Panc1 (cell line): ENCODE measurements around the gene DTNBP1. TPM values are rescaled to one million over a fixed set of nuclear protein-coding genes. Genes with fewer than 3 reads are reported as not detected.

ENCODE experiments used
- ATAC-seq: fragments of 200-7000 bp; cut with Tn5 transposase; 2 replicates; pipeline ENCODE4 v1.9.1; 2020; ENCODE audit warnings: mild to moderate bottlenecking, moderate library complexity
- BruUV-seq: library from RNA; stranded (reverse); fragments of 400-500 nt; replicated peaks from 2 replicates; lab custom pipeline; 2021; lab: Mats Ljungman, UMichigan
- CTCF ChIA-PET: fragments of 300-600 bp; sonication (Branson Sonifier 250); formaldehyde crosslinking; loops from one replicate; lab custom pipeline; 2022; ENCODE audit warnings: antibody characterized with exemption; lab: Charles Lee
- POLR2A ChIA-PET: fragments of 300-600 bp; sonication (Branson Sonifier 250); formaldehyde crosslinking; loops from one replicate; lab custom pipeline; 2022; ENCODE audit warnings: antibody characterized with exemption; lab: Charles Lee
- DNase-seq: peaks from one replicate; pipeline ENCODE4 v3.0.0-alpha.2; 2010; ENCODE audit warnings: low read depth, low spot score
- H3K27ac ChIP-seq: 2 replicates; pipeline ENCODE4 v1.5.1; 2011; ENCODE audit warnings: mild to moderate bottlenecking, low read length, inconsistent platforms
- H3K27me3 ChIP-seq: fragments of 200-500 bp; sonication (Bioruptor generic); 2 replicates; pipeline ENCODE4 v1.6.0; 2014; ENCODE audit warnings: low read length, inconsistent platforms; ENCODE audit not compliant: control insufficient read depth, insufficient read depth
- H3K36me3 ChIP-seq: fragments of 200-500 bp; sonication (Bioruptor generic); 2 replicates; pipeline ENCODE4 v1.5.1; 2014; ENCODE audit warnings: inconsistent platforms, mild to moderate bottlenecking, low read length, moderate library complexity; ENCODE audit not compliant: control insufficient read depth, insufficient read depth
- H3K4me1 ChIP-seq: 2 replicates; pipeline ENCODE4 v1.5.1; 2011; ENCODE audit warnings: inconsistent platforms, mild to moderate bottlenecking, low read length, moderate library complexity; ENCODE audit not compliant: control insufficient read depth, insufficient read depth
- H3K4me3 ChIP-seq, 2 experiments: 2 replicates each; pipeline ENCODE4 v1.5.1; 2011 to 2012; ENCODE audit warnings: low read depth in 2 of 2, low read length in 2 of 2, mild to moderate bottlenecking in 2 of 2, inconsistent platforms in 1 of 2, moderate library complexity in 1 of 2
- H3K9me3 ChIP-seq: fragments of 200-500 bp; sonication (Bioruptor generic); 2 replicates; pipeline ENCODE4 v1.5.1; 2014; ENCODE audit warnings: low read depth, mild to moderate bottlenecking, inconsistent platforms, low read length, moderate library complexity; ENCODE audit not compliant: control insufficient read depth, insufficient read depth
- POLR2AphosphoS5 ChIP-seq: IDR thresholded peaks from 2 replicates; pipeline ENCODE4 v1.6.1; 2012; ENCODE audit warnings: mild to moderate bottlenecking, low read depth, low read length, moderate library complexity
- SIN3A ChIP-seq: IDR thresholded peaks from 2 replicates; pipeline ENCODE4 v1.6.1; 2012; ENCODE audit warnings: low read depth, mild to moderate bottlenecking, low read length, moderate library complexity, borderline replicate concordance; ENCODE audit not compliant: insufficient read depth
- TCF7L2 ChIP-seq: IDR thresholded peaks from 2 replicates; pipeline ENCODE4 v1.6.1; 2011; ENCODE audit warnings: mild to moderate bottlenecking, low read depth, low read length, inconsistent platforms
- in situ Hi-C: cut with HindIII; loops from 2 replicates; pipeline ENCODE4 v1.10.0; 2016; ENCODE audit warnings: low sequenced_read_pairs, low pct_unique_long_range_greater_than_20kb
- intact Hi-C: fragments of 100-400 bp; cut with micrococcal nuclease; formaldehyde crosslinking; loops from one replicate; pipeline ENCODE4 v1.10.0; 2022; ENCODE audit not compliant: unreplicated experiment
- total RNA-seq: library from RNA; stranded (reverse); gene quantifications from one replicate; pipeline ENCODE4 v1.2.1, GENCODE V29; 2021; ENCODE audit not compliant: unreplicated experiment
- TF ChIP-seq, protein P1 (sequence below): fragments of 450-650 bp; IDR thresholded peaks from 2 replicates; pipeline ENCODE4 v1.5.1; 2017; ENCODE audit warnings: mild to moderate bottlenecking
- TF ChIP-seq, protein P2 (sequence below), 2 experiments: IDR thresholded peaks; 2 replicates each; pipeline ENCODE4 v1.6.1; 2011 to 2012; ENCODE audit warnings: low read depth in 2 of 2, control low read depth in 1 of 2, low read length in 1 of 2, mild to moderate bottlenecking in 1 of 2, moderate library complexity in 1 of 2; ENCODE audit not compliant: insufficient read depth in 1 of 2

DTNBP1 gene
- total RNA-seq, 1 experiment from 2014 or later: 29.3 TPM

DNA sequence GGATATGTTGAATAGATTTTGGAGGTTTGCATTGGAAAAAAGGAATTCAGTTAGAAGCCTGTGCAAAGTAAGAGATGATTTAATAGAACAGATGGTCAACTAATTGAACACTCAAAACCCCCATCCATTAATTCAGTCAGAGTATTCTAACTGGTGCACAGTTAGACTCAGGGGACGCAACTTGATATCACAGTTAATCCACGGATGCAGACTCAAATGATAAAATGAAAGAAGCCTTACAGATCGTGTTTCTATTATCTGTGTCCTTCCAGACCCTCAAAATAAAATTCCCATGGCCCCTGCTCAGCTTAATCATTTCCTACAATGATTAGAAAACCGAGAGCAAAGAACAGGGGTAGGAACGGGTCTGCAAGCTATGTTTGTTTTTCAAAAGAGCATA, 45.4 kb upstream of the DTNBP1 start:
- Histone ChIP-seq H3K4me1 (no peaks in the 10 kb centered on the region), H3K36me3 (no peaks in the 10 kb centered on the region), H3K9me3 (no peaks in the 10 kb centered on the region), H3K27ac (no peak overlapping the region), H3K27me3 (no peaks in the 10 kb centered on the region), H3K4me3 (no peak overlapping the region)
- ATAC-seq (no peak), DNase-seq (no peak)
- in situ Hi-C loops (no loop called here), intact Hi-C loops (no loop called here)
- CTCF ChIA-PET: no interaction called here
- BruUV-seq: no TSS peak
- TF ChIP-seq SIN3A (no peak), POLR2AphosphoS5 (no peak), TCF7L2 (no peak)
- TF ChIP-seq, protein P1, sequence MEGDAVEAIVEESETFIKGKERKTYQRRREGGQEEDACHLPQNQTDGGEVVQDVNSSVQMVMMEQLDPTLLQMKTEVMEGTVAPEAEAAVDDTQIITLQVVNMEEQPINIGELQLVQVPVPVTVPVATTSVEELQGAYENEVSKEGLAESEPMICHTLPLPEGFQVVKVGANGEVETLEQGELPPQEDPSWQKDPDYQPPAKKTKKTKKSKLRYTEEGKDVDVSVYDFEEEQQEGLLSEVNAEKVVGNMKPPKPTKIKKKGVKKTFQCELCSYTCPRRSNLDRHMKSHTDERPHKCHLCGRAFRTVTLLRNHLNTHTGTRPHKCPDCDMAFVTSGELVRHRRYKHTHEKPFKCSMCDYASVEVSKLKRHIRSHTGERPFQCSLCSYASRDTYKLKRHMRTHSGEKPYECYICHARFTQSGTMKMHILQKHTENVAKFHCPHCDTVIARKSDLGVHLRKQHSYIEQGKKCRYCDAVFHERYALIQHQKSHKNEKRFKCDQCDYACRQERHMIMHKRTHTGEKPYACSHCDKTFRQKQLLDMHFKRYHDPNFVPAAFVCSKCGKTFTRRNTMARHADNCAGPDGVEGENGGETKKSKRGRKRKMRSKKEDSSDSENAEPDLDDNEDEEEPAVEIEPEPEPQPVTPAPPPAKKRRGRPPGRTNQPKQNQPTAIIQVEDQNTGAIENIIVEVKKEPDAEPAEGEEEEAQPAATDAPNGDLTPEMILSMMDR: no peak
- TF ChIP-seq, protein P2, sequence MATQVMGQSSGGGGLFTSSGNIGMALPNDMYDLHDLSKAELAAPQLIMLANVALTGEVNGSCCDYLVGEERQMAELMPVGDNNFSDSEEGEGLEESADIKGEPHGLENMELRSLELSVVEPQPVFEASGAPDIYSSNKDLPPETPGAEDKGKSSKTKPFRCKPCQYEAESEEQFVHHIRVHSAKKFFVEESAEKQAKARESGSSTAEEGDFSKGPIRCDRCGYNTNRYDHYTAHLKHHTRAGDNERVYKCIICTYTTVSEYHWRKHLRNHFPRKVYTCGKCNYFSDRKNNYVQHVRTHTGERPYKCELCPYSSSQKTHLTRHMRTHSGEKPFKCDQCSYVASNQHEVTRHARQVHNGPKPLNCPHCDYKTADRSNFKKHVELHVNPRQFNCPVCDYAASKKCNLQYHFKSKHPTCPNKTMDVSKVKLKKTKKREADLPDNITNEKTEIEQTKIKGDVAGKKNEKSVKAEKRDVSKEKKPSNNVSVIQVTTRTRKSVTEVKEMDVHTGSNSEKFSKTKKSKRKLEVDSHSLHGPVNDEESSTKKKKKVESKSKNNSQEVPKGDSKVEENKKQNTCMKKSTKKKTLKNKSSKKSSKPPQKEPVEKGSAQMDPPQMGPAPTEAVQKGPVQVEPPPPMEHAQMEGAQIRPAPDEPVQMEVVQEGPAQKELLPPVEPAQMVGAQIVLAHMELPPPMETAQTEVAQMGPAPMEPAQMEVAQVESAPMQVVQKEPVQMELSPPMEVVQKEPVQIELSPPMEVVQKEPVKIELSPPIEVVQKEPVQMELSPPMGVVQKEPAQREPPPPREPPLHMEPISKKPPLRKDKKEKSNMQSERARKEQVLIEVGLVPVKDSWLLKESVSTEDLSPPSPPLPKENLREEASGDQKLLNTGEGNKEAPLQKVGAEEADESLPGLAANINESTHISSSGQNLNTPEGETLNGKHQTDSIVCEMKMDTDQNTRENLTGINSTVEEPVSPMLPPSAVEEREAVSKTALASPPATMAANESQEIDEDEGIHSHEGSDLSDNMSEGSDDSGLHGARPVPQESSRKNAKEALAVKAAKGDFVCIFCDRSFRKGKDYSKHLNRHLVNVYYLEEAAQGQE (IDR thresholded peaks at IDR 0.05; ENCODE audit: insufficient read depth in 1 of 2, low read depth in 2 of 2, low read length in 1 of 2): no peak
- POLR2A ChIA-PET: no interaction called here

DNA sequence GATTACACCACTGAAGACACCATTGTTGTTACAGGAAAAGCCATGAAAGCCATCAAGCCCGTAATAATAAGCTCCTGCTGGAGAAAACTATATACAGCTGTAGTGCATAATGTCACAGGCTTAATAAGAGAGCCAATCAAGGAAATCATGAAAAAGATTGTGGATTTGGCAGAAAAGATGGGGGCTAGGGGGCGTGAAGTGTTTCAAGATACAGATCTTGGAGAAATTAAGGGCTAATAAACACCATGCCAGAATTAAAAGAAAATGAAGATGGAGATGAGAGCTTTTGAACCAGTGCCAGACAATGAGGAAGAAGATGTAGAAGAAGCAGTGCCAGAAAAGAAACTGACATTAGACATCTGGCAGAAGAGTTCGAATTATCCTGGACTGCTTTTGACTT, 43.2 kb upstream of the DTNBP1 start:
- TF ChIP-seq TCF7L2 (no peak), SIN3A (no peak), POLR2AphosphoS5 (no peak)
- TF ChIP-seq, protein P1: no peak
- TF ChIP-seq, protein P2 (IDR thresholded peaks at IDR 0.05; ENCODE audit: insufficient read depth in 1 of 2, low read depth in 2 of 2, low read length in 1 of 2): no peak
- H3K9me3 ChIP-seq: no peaks in the 10 kb centered on the region
- ChIA-PET CTCF (interaction anchor here (0.6 kb wide), 1 partner anchor 390 kb away, joined by 6 read pairs; no protein-coding TSS in a partner anchor), POLR2A (no interaction called here)
- H3K4me1 ChIP-seq: no peaks in the 10 kb centered on the region
- DNase-seq: no peak
- H3K27me3 ChIP-seq: no peaks in the 10 kb centered on the region
- no peak for ATAC-seq
- H3K27ac ChIP-seq: no peak overlapping the region
- in situ Hi-C loops: no loop called here
- no peaks in the 10 kb centered on the region for H3K36me3 ChIP-seq
- no peak overlapping the region for H3K4me3 ChIP-seq
- BruUV-seq: no TSS peak
- intact Hi-C loops: no loop called here
